PC-3 (cell line): Measurements from ENCODE around the gene ELAC2. TPM values are rescaled to one million over a fixed set of nuclear protein-coding genes. Genes with fewer than 3 reads are reported as not detected.

Source experiments
- ATAC-seq: fragments of 200-7000 bp; cut with Tn5 transposase; 2 replicates; pipeline ENCODE4 v1.9.1; 2020; ENCODE audit warnings: mild to moderate bottlenecking, moderate library complexity
- BruUV-seq: library from RNA; stranded (reverse); fragments of 400-500 nt; replicated peaks from 2 replicates; lab custom pipeline; 2021; lab: Mats Ljungman, UMichigan
- CTCF ChIA-PET: fragments of 300-600 bp; sonication (Branson Sonifier 250); formaldehyde crosslinking; loops from one replicate; lab custom pipeline; 2022; ENCODE audit warnings: antibody characterized with exemption; lab: Charles Lee
- POLR2A ChIA-PET: fragments of 300-600 bp; sonication (Branson Sonifier 250); formaldehyde crosslinking; loops from one replicate; lab custom pipeline; 2022; ENCODE audit warnings: antibody characterized with exemption; ENCODE audit not compliant: unreplicated experiment; lab: Charles Lee
- DNase-seq: peaks from one replicate; pipeline ENCODE4 v3.0.0-alpha.2; 2015
- H2AFZ ChIP-seq: fragments of 300-600 bp; sonication (generic); 2 replicates; pipeline ENCODE4 v1.6.0; 2016; ENCODE audit warnings: antibody characterized with exemption, low read length
- H3F3A ChIP-seq: fragments of 300-600 bp; sonication (generic); one replicate; pipeline ENCODE4 v1.6.0; 2017; ENCODE audit warnings: antibody characterized with exemption, low read length, control low read depth, mild to moderate bottlenecking; ENCODE audit not compliant: unreplicated experiment
- H3K27ac ChIP-seq: fragments of 300-600 bp; sonication (generic); 2 replicates; pipeline ENCODE4 v1.5.1; 2016; ENCODE audit warnings: mild to moderate bottlenecking, low read length
- H3K27me3 ChIP-seq: fragments of 300-600 bp; sonication (generic); 2 replicates; pipeline ENCODE4 v1.6.1; 2016; ENCODE audit warnings: low read length, mixed read lengths
- H3K36me3 ChIP-seq: fragments of 300-600 bp; sonication (generic); 2 replicates; pipeline ENCODE4 v1.6.1; 2016; ENCODE audit warnings: low read depth, mixed run types, low read length, mixed read lengths
- H3K4me1 ChIP-seq: fragments of 300-600 bp; sonication (generic); 2 replicates; pipeline ENCODE4 v1.5.1; 2016; ENCODE audit warnings: low read length; ENCODE audit not compliant: insufficient read depth
- H3K4me2 ChIP-seq: fragments of 300-600 bp; sonication (generic); 2 replicates; pipeline ENCODE4 v1.6.0; 2016; ENCODE audit warnings: low read length
- H3K4me3 ChIP-seq: fragments of 300-600 bp; sonication (generic); 2 replicates; pipeline ENCODE4 v1.5.1; 2016; ENCODE audit warnings: mild to moderate bottlenecking, low read length, mixed read lengths
- H3K79me2 ChIP-seq: fragments of 300-600 bp; sonication (generic); 2 replicates; pipeline ENCODE4 v1.6.1; 2017; ENCODE audit warnings: low read length, mixed read lengths
- H3K9ac ChIP-seq: fragments of 300-600 bp; sonication (generic); 2 replicates; pipeline ENCODE4 v1.6.0; 2016; ENCODE audit warnings: mild to moderate bottlenecking, low read length
- H3K9me2 ChIP-seq: fragments of 300-600 bp; sonication (generic); replicated peaks from 2 replicates; pipeline ENCODE4 v1.6.1; 2016; ENCODE audit warnings: mixed run types, low read length, mixed read lengths
- H3K9me3 ChIP-seq: fragments of 300-600 bp; sonication (generic); 2 replicates; pipeline ENCODE4 v1.6.1; 2016; ENCODE audit warnings: low read length, mixed read lengths
- H4K20me1 ChIP-seq: fragments of 300-600 bp; sonication (generic); 2 replicates; pipeline ENCODE4 v1.6.1; 2016; ENCODE audit warnings: low read length, mixed read lengths
- CTCF ChIP-seq: fragments of 300-600 bp; sonication (generic); conservative IDR thresholded peaks from 2 replicates; pipeline ENCODE4 v1.5.1; 2017; ENCODE audit warnings: antibody characterized with exemption, low read depth, mild to moderate bottlenecking, low read length
- EZH2 ChIP-seq: fragments of 300-600 bp; sonication (generic); IDR thresholded peaks from one replicate; pipeline ENCODE4 v1.6.1; 2017; ENCODE audit warnings: antibody characterized with exemption, mild to moderate bottlenecking, low read length; ENCODE audit not compliant: unreplicated experiment
- EZH2phosphoT487 ChIP-seq: fragments of 300-600 bp; sonication (generic); IDR thresholded peaks from 2 replicates; pipeline ENCODE4 v1.6.1; 2018; ENCODE audit warnings: mild to moderate bottlenecking, antibody characterized with exemption, low read length, borderline replicate concordance
- intact Hi-C: fragments of 100-400 bp; cut with micrococcal nuclease; formaldehyde crosslinking; loops from 2 replicates; pipeline ENCODE4 v1.9.0; 2023
- total RNA-seq: library from RNA; depleted of rRNA; stranded (reverse); fragments of >200 nt; gene quantifications from 2 replicates; pipeline ENCODE4 v1.2.3, GENCODE V29; 2014

Gene ELAC2
- total RNA-seq, 1 experiment from 2014 or later: 270 TPM

GRCh38 chr17:13005530-13005929 is 12.3 kb downstream of the ELAC2 start:
- Histone ChIP-seq H2AFZ (no peak overlapping the region), H3K4me1 (peaks cover 9% of the 10 kb centered on the region; the same call in 1 of the 2 replicates), H3K27me3 (no peaks in the 10 kb centered on the region), H3F3A (no peaks in the 10 kb centered on the region), H4K20me1 (0 out of 2 replicates have a peak, but pooled peaks cover 13% of the 10 kb centered on the region), H3K4me2 (no peak overlapping the region), H3K9ac (no peak overlapping the region), H3K27ac (no peak overlapping the region), H3K36me3 (peaks cover 69% of the 10 kb centered on the region), H3K4me3 (no peak overlapping the region), H3K79me2 (no peaks in the 10 kb centered on the region), H3K9me2 (no peaks in the 10 kb centered on the region), H3K9me3 (no peaks in the 10 kb centered on the region)
- ATAC-seq (no peak), DNase-seq (no peak)
- ChIA-PET POLR2A (interaction anchor here (0.6 kb wide), 1 partner anchor 13 kb away, joined by 4 read pairs; no protein-coding TSS in a partner anchor), CTCF (no interaction called here)
- intact Hi-C loops: no loop called here
- no TSS peak for BruUV-seq
- TF ChIP-seq EZH2phosphoT487: no peak
- TF ChIP-seq EZH2: no peak
- no peak for TF ChIP-seq CTCF

GRCh38 chr17:13004336-13004735 is 13.5 kb downstream of the ELAC2 start:
- CTCF ChIA-PET: no interaction called here
- intact Hi-C loops: loop anchor here (5.0 kb wide), 2 partner anchors 747 to 822 kb away; no protein-coding TSS in a partner anchor

More at GRCh38 chr17:13004336-13004735, 13.5 kb downstream of the ELAC2 start:
- Histone ChIP-seq H3K4me2 (no peak overlapping the region), H3K9ac (no peak overlapping the region), H3K9me2 (no peaks in the 10 kb centered on the region), H3F3A (no peaks in the 10 kb centered on the region), H4K20me1 (0 out of 2 replicates have a peak, but pooled peaks cover 13% of the 10 kb centered on the region), H3K27me3 (no peaks in the 10 kb centered on the region), H3K9me3 (no peaks in the 10 kb centered on the region), H3K4me1 (peaks cover 9% of the 10 kb centered on the region; the same call in 1 of the 2 replicates), H3K4me3 (no peak overlapping the region), H3K36me3 (peaks cover 69% of the 10 kb centered on the region), H3K27ac (no peak overlapping the region), H2AFZ (no peak overlapping the region), H3K79me2 (no peaks in the 10 kb centered on the region)
- TF ChIP-seq CTCF (no peak), EZH2 (no peak), EZH2phosphoT487 (no peak)
- POLR2A ChIA-PET: no interaction called here
- DNase-seq (peak; percentile 60), ATAC-seq (0 out of 2 replicates have a peak, but pooled peaks have one; percentile 42)
- BruUV-seq: no TSS peak
